Glomerular visceral epithelial cell (primary cell): ENCODE measurements around the gene ATRN.

ENCODE experiments used
- DNase-seq: peaks from one replicate; pipeline ENCODE4 v3.0.0-alpha.2; 2016; ENCODE audit errors: extremely low spot score

Gene ATRN

DNA sequence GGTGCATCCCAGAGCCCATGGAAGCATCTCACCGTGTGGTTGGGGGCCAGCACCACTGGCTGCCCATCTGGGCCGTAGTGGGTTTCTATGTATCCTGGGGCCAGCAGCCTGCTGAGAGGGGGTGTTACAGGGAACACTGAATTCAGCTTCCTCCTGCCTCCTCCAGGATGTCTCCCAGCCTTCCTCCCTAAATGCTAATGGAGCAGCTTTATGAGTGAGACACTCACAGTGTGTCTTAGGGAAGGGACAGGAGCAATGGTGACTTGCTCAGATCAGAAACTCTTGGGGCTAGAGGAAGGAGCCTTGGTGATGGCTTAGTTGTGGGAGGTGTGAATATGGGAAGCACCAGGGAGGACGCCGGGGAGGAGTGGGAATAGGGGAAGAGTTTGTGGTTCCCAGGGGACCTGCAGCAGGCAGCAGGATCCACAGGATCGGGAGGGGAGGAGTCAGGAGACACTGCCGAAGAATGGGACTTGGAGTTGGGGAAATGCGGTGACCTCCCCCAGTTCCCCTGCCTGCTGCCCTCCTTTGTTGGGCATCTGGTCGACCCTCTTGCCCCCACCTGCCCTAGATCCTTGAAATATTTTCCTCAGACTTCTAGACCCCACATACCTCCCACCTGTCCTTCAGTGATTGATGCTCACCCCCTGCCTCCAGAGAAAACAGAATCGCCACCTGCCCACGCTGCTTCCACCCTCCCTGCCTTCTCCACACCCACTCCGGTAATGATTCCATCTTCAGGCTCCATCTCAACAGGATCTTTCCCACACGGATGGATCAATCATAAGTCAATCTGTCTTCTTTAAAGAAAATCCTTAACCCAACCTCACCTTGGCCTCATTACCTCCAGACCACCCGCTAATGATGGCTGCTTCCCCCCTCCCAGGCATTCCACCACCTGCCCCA, 204.4 kb downstream of the ATRN start:
- no peak for DNase-seq

GRCh38 chr20:3677733-3678132, 206.9 kb downstream of the ATRN start:
- no peak for DNase-seq

DNA sequence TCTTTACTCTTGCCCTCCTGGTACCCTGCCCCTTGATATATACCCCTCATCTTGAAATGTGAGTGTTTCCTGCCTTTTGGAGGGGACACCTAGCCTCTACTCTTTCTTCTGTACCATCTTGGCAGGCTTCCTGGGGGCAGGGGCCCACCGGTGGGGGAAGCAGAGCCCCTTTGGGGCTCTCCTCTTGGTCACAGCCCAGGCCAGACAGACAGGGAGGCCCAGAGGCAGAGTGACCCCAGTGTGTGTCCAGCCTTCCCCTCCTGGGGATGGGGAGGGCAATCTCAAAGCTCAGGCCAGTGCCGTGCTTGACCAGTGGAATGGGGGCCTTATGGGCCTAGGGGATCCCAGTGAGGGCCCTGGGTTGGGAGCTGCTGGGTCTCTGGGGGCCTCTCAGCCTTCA, 207.4 kb downstream of the ATRN start:
- DNase-seq, result no peak

DNA sequence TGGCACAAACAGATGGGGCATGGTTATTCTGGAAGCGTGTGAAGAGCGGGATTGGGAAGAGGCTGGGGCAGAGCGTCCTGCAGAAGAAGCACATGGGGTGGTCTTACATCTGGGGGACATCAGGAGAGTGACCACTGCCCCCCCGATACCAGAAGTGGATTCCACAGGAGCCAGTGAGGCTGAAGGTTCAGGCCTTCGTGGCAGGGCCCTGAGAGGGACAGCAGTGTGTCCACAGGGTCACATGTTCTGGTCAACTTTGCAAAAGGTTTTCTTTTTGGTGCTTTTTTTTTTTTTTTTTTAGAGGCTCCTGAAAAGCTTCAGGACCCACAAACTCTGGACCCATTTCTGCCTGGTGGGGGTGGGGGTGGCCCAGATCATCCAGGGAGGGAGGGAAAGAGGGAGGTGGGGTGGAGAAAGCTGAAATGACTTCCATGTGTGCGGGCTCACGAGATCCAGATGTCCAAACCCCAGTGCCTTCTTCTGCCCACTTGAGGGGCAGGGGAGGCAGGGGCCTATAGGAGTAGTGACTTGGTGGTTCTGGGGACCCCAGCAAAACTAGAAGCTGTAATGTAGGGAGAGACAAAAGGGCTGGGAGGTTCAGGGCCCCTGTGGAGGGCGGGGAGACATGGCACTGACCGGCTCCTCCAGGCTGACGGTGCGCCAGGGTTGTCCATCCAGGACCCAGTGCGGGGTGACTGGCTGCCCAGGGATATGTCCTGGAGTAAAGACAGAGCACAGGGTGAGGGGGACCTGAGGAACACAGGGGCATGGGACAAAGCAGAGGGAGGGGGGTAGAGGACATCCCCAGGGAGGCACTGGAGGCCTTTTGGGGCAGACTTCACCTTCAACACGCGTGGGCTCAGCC, 208.3 kb downstream of the ATRN start:
- no peak for DNase-seq

- peak; percentile 12 for DNase-seq
These were observed 209.2 kb downstream of the ATRN start for GRCh38 chr20:3679749-3680700.

GRCh38 chr20:3680701-3681351, 210.0 kb downstream of the ATRN start:
- no peak for DNase-seq

GRCh38 chr20:3681352-3681930, 210.6 kb downstream of the ATRN start:
- no peak for DNase-seq

DNA sequence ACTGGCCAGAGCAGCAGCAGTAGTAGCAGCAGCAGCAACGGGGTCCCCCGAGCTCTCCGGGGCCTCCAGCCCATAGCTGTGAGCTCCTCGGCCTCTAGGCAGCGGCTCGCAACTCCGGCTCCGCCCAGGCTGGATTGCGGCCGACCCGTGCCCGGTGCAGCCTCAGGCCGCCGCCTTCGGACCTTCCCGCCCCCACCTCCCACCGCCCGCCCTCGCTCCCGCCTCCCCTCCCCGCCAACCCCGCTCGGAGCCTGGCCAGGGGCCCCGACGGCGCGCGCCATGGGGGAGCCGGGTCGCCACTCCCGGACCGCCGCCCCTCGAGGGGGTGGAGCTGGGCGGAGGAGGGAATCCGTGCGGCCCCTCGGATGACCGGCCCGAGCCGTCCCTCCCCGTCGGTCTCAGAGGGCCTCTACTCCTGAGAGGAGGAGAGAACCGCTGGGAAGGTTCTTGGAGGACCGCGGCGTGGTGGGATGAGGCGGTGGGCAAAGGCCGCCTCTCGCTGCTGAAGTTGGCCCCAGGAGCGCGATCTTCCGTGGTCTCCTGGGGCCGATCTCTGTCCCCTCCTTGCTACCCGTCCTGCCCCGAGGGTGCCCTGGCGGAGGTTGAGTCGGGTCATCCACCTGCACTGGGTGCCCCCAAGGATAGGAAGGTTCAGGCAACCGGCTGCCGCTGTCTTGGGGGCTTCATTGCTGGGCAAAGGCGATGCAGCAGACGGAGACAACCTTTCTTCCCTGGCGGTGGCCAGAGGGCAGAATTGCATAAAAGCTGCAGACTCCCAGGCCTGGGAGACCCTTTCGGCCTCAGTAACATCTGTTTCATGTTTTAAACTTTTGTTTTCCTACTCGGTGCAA, 211.3 kb downstream of the ATRN start, which contains the start of gene ADAM33:
ADAM33 (minus strand) TSS at position 80 of the 851 bp plus-strand sequence; CDS start at position 74, 6 bp downstream.
- no peak for DNase-seq

DNA sequence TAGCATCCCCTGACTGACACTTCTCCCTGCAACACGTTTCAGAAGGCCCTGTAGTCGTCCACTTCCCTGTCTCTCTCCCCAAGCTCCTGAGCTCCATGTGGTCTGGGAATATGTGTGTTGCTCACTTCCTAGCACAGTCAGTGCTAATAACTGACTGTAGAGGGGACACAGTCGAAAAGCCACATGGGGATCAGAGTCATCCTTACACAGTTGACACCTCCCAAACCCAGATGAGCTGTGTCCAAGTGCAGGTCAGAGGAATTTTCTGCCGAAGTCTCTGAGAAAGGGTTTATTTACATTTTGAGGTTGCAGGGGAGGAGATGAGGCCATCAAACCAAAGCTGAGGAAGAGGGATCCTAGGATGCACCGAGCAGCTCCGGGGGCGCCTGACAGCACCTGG, 214.5 kb downstream of the ATRN start:
- DNase-seq, result no peak

DNA sequence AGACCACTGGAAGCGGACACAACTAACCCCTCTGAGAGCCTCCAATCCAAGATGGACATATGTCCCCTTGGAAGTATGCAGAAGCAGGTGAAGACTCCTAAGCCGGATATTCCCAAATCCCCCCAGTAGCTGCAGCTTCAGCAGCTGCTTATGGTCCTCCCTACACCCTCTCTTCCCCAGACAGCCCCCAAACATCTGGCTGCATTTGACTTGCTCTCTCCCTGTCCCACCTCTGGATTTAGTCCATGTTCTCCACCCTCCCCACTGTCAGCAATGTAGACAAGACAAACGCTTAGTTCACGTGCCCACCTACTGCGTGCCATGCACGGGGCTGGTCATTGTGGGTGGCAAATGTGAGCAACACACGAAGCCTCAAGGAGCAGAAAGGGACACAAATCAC, 215.6 kb downstream of the ATRN start:
- no peak for DNase-seq

DNA sequence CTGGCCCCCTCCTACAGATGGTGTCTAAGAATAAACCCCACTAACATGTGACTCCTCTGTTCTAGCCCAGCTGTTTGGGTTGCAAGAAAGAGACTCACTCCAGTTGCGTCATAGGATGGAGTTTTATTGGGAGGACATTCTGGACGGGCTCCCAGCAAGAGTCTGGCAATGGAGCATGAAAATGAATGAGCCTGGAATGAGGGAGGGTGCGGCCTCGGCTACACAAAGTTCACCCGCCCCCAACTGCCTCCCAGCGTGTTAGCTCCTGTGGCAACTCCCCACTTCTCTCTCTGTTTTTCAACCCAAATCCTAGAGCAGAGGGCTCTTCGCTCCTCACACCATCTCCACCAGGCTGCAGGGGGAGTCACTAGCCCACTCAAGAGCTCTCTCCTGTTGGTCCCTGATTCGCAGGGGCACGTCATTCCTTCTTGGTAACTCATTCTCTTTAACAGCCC, 216.1 kb downstream of the ATRN start:
- DNase-seq, result peak; percentile 65

DNA sequence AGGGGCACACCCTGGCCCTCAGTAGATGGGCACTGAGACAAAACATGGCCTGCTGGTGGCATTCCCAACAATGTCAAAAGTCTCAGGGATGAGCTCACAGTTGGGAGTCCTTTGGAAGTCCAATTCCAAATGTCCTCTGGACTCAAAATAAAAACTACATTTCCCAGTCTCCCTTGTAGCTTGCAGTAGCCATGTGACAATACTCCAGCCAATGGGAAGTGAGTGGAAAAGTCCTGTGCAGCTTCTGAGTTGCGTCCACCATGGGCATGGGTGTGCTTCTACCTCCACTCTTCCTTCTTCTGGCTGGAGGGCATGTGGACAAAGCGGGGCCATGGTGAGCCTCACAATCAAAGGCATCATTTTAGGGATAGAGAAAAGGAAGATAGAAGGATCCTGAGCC, 216.8 kb downstream of the ATRN start:
- no peak for DNase-seq

- no peak for DNase-seq
These were observed 219.2 kb downstream of the ATRN start for GRCh38 chr20:3689978-3690377.

DNA sequence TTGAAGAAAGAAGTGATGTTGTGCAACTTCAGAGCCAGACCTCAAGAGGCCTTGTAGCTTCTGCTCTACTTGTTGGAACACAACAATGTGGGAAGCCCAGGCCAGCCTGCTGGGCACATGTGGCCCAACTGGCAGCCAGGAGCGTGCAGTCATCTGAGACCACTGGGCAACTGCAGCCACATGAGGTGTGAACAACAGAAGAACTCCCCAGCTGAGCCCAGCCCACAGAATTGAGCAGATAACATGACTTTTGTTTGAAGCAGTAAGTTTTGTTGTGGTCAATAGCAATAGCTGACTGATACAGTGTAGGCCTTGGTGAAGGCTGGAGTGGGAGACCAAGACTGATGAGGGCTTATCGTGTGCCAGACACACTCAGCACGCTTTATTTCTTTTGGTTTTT, 219.6 kb downstream of the ATRN start:
- no peak for DNase-seq

DNA sequence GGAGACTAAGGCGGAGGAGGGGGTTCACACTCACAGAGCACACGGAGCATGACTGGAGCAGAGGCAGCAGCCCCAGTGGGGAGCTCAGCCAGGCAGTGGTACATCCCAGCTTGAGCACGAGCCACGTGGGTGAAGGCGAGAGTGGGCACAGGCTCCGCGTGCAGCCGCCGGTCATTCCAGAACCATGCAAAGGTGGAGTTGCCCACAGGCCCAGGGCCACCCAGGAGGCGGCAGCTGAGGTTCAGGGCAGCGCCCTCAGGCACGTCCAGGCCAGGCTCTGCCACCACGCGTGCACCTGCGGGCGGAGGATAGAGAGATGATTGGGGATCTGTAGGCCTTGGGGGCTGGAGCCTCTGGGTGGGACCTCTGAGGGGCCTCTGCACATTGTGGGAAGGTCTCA, 220.5 kb downstream of the ATRN start:
- no peak for DNase-seq

GRCh38 chr20:3691897-3692296, 221.1 kb downstream of the ATRN start:
- no peak for DNase-seq

DNA sequence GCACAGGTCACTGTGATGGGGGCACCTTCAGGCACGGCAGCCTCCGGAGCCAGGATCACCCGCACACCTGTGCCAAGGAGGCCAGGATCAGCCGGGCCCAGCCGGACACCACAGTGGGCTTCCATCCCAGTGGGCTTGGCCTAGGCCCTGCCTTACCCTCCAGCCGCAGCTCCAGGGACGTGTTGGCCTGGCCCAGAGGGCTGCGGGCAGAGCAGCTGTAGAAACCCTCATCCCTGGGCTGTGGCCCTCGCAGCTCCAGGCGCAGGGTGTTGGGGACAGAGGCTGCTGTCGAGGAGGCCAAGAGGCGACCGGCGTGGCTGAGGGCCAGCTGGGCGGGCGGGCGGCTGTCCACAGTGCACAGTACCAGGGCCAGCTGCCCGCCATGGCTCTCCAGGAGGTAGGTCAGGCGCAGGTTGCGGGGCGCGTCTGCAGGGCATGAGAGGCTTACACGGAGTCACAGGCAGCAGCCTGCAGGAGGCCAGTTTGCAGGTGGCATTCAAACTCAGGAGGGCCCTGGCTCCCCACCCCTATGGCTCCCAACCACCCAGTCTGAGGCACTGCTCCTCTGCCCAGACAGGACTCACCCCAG, 222.0 kb downstream of the ATRN start:
- DNase-seq, result no peak

DNA sequence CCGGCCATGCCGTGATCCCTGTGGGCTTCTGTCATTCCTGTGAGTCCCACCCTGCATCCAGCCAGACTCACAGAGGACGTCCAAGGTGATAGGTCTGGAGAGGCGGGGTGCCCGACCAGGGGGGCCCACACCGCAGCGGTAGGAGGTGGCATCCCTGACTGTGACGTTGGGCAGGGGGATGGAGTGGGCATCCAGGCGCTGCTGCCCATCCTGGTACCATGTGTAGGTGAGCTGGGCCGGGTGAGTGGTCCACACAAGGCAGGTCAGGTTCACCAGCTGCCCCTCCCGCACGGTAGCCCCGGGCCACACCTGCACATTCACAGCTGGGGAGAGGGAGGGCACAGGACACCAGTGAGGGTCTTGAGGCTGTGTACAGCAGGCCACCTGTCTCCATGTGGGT, 222.6 kb downstream of the ATRN start:
- no peak for DNase-seq

GRCh38 chr20:3694864-3695263, 224.0 kb downstream of the ATRN start:
- DNase-seq, result no peak
